Naive B cell (primary cell): ENCODE results near the gene STAP1. TPM values are rescaled to one million over a fixed set of nuclear protein-coding genes. Genes with fewer than 3 reads are reported as not detected.
"Not testable (repeated sequence)": the region's sequence is repeated elsewhere in the genome, so short reads cannot be mapped to it uniquely, and the experiment has no call there.

Experiments used
- ATAC-seq, 2 donors: fragments of 150-1000 bp; cut with Tn5 transposase; 2 replicates each; pipeline ENCODE4 v1.10.0; 2021; ENCODE audit warnings: low read depth in 2 of 2, mild to moderate bottlenecking in 2 of 2, moderate library complexity in 2 of 2
- DNase-seq: peaks from one replicate; pipeline ENCODE4 v3.0.0; 2022
- H3K27ac Mint-ChIP-seq, 6 donors: one replicate each; pipeline ENCODE4 v1.8.0; 2020 to 2022; ENCODE audit warnings: mild to moderate bottlenecking in 6 of 6, mixed read lengths in 6 of 6, moderate library complexity in 5 of 6, inconsistent platforms in 2 of 6
- H3K27me3 Mint-ChIP-seq, 3 donors: one replicate each; pipeline ENCODE4 v1.8.0; 2021 to 2022; ENCODE audit warnings: mixed read lengths in 3 of 3, mild to moderate bottlenecking in 1 of 3
- H3K36me3 Mint-ChIP-seq, 2 donors: one replicate each; pipeline ENCODE4 v1.8.0; 2020 to 2022; ENCODE audit warnings: mixed read lengths in 2 of 2, inconsistent platforms in 1 of 2, mild to moderate bottlenecking in 1 of 2
- H3K4me1 Mint-ChIP-seq, 3 donors: one replicate each; pipeline ENCODE4 v1.8.0; 2020 to 2022; ENCODE audit warnings: mixed read lengths in 3 of 3, inconsistent platforms in 1 of 3, mild to moderate bottlenecking in 1 of 3, moderate library complexity in 1 of 3
- H3K4me3 Mint-ChIP-seq, 8 donors: one replicate each; pipeline ENCODE4 v1.8.0; 2020 to 2022; ENCODE audit warnings: mild to moderate bottlenecking in 8 of 8, mixed read lengths in 8 of 8, moderate library complexity in 8 of 8, inconsistent platforms in 2 of 8
- H3K9me3 Mint-ChIP-seq, 7 donors: one replicate each; pipeline ENCODE4 v1.8.0; 2020 to 2022; ENCODE audit warnings: mixed read lengths in 7 of 7, mild to moderate bottlenecking in 5 of 7, inconsistent platforms in 2 of 7, moderate library complexity in 1 of 7
- polyA plus RNA-seq, 6 donors: library from polyadenylated mRNA; unstranded; fragments of 300-500 nt; fragmentation: Illumina TruSeq; gene quantifications; one replicate each; pipeline ENCODE4 v1.2.3, GENCODE V29; 2021; ENCODE audit warnings: low read depth in 6 of 6

Gene STAP1
- polyA plus RNA-seq, 6 donors from 2014 or later, result 166 to 237 (median 224) TPM

DNA sequence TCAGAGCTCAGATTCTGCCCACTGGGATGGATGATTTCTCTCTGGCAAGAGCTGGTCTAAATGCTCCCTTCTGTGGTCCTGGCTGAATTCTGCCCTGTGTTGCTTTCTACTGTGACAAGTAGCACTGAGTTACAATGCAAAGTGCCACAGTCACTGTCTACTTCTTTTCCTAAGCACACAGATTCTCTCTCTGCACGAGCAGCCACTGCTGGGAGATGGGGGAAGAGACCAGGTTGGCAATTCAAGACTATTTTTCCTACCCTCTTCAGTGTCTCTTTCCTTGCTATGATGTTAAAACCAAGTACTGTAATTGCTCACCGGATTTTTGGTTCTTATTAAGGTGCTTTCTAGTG, 45.5 kb downstream of the STAP1 start:
- ATAC-seq, result no peak
- Mint-ChIP-seq H3K9me3 (peaks cover 0 to 1% (median 0%) of the 10 kb centered on the region in 7 donors), H3K4me1 (peaks cover 35 to 66% (median 53%) of the 10 kb centered on the region in 3 donors), H3K4me3 (peak overlapping the region in 1 of 8 donors; percentile 1), H3K27me3 (no peaks in the 10 kb centered on the region), H3K27ac (peak overlapping the region; percentile 52 to 90 (median 76)), H3K36me3 (peaks cover 63 to 71% of the 10 kb centered on the region in 2 donors)
- no peak for DNase-seq

DNA sequence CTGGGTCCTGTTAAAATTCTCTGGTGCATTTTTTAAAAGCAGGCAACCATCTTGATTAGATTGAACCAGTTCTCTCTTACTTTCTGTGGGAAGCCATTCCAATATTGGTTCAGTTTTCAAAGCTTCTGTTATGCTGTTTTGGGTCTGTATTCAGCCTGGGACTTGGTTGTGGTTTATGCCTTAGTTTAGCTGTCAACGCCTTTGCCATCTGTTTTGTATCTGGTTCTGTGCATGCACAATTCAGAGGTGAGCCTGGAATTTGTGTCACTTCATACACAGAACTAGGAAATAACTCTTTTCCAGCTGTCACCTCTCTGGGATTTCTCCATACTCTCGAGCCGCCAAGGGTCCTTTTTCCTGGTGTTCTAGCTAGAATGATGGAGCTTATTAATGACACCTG, 46.2 kb downstream of the STAP1 start:
- H3K27ac Mint-ChIP-seq, result peak overlapping the region in 4 of 6 donors; percentile 52 to 91 (median 76)

DNA sequence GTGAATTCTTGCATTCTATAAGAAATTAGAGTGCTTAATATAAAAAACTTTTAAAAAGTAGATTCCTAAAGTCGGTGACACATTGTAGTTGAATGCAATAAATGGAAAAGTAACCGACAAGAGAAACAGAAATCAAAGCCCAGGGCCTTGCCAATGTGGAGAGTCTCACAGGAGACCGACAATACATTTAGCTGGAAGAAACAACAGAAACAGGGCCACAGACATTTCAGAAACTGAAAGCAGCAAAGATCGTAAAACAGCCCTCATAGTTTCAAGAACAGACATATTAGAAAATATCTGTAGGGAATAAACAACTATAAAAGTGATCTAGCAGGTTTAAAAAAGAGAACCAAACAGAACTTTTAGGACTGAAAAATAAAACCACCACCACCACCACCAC, 49.5 kb downstream of the STAP1 start:
- H3K36me3 Mint-ChIP-seq, result peaks cover 48 to 56% of the 10 kb centered on the region in 2 donors

More for the DNA sequence above, 46.2 kb downstream of the STAP1 start:
- no peak overlapping the region for H3K4me3 Mint-ChIP-seq
- DNase-seq, result no peak
- H3K9me3 Mint-ChIP-seq, result peaks cover 0 to 5% (median 4%) of the 10 kb centered on the region in 7 donors
- H3K36me3 Mint-ChIP-seq, result peaks cover 67 to 75% of the 10 kb centered on the region in 2 donors
- H3K27me3 Mint-ChIP-seq, result no peaks in the 10 kb centered on the region
- peaks cover 34 to 59% (median 52%) of the 10 kb centered on the region in 3 donors for H3K4me1 Mint-ChIP-seq
- no peak for ATAC-seq

DNA sequence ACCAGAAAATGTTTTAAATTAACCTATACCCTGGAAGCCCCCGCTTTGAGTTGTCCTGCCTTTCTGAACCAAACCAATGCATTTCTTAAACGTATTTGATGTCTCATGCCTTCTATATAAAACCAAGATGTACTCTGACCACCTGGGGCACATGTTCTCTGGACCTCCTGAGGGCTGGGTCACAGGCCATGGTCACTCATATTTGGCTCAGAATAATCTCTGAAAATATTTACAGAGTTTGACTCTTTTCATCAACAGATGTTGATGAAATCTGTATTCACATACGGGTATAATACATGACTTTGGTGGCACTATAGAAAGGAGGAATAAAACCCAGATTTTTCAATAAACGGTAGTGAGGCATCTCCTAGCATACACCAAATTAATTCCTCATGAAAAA, 55.7 kb downstream of the STAP1 start:
- H3K4me3 Mint-ChIP-seq, result no peak overlapping the region
- no peak for DNase-seq
- H3K27me3 Mint-ChIP-seq, result no peaks in the 10 kb centered on the region
- peaks cover 7 to 24% (median 22%) of the 10 kb centered on the region in 3 donors for H3K4me1 Mint-ChIP-seq
- H3K9me3 Mint-ChIP-seq, result peaks cover 9 to 43% (median 14%) of the 10 kb centered on the region in 7 donors
- ATAC-seq, result no peak
- H3K36me3 Mint-ChIP-seq, result peaks cover 20 to 53% of the 10 kb centered on the region in 2 donors
- H3K27ac Mint-ChIP-seq, result peak overlapping the region in 1 of 6 donors; percentile 35

More for the DNA sequence above, 49.5 kb downstream of the STAP1 start:
- H3K27me3 Mint-ChIP-seq, result no peaks in the 10 kb centered on the region
- H3K4me1 Mint-ChIP-seq, result peaks cover 17 to 33% (median 30%) of the 10 kb centered on the region in 3 donors
- no peak for DNase-seq
- no peak overlapping the region for H3K4me3 Mint-ChIP-seq
- peaks cover 2 to 22% (median 10%) of the 10 kb centered on the region in 7 donors for H3K9me3 Mint-ChIP-seq
- no peak for ATAC-seq
- H3K27ac Mint-ChIP-seq, result peak overlapping the region in 4 of 6 donors; percentile 39 to 86 (median 64)

DNA sequence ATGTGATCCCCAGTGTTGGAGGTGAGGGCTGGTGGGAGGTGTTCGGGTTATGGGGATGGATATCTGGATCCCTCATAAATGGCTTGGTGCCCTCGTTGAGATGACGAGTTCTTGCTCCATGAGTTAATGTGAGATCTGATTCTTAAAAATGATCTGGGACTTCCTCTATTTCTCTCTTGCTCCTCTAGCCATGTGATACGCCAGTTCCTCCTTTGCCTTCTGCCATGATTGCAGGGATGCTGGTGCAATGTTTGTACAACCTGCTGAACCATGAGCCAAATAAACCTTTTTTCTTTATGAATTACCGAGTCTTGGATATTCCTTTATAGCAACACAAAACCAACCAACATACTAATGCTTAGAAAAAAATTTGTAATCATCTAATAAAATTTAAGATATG, 56.6 kb downstream of the STAP1 start:
- peak overlapping the region in 1 of 8 donors; percentile 2 for H3K4me3 Mint-ChIP-seq
- DNase-seq (no peak), ATAC-seq (peak in 1 of 2 donors; percentile 36)
- peak overlapping the region in 4 of 6 donors; percentile 23 to 74 (median 58) for H3K27ac Mint-ChIP-seq
- no peaks in the 10 kb centered on the region for H3K27me3 Mint-ChIP-seq
- peaks cover 2 to 33% (median 13%) of the 10 kb centered on the region in 7 donors for H3K9me3 Mint-ChIP-seq
- H3K4me1 Mint-ChIP-seq, result peaks cover 7 to 24% (median 22%) of the 10 kb centered on the region in 3 donors
- H3K36me3 Mint-ChIP-seq, result peaks cover 10 to 48% of the 10 kb centered on the region in 2 donors

DNA sequence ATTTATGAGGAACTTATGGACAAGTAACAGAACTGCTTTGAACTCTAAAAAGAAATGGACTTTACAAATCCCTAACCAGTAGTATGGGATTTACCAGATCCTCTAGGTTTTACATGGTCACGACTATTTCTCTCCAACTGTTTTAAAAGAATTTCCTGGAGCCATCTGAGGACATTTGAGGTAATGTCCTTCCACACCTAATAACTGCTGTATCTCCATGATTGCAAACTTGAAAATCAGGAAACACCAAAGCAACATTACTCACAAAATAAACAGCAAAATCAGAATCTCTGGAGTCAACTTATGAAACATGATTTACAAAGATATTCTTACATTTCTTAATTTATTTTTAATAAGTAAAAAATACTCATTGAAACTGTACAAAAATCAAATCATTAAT, 58.0 kb downstream of the STAP1 start:
- H3K4me3 Mint-ChIP-seq, result no peak overlapping the region
- H3K27ac Mint-ChIP-seq, result no peak overlapping the region
- H3K4me1 Mint-ChIP-seq, result peaks cover 7 to 24% (median 22%) of the 10 kb centered on the region in 3 donors
- DNase-seq, result no peak
- H3K9me3 Mint-ChIP-seq, result peaks cover 0 to 26% (median 13%) of the 10 kb centered on the region in 7 donors
- H3K36me3 Mint-ChIP-seq, result peaks cover 8 to 41% of the 10 kb centered on the region in 2 donors
- no peaks in the 10 kb centered on the region for H3K27me3 Mint-ChIP-seq
- no peak for ATAC-seq

DNA sequence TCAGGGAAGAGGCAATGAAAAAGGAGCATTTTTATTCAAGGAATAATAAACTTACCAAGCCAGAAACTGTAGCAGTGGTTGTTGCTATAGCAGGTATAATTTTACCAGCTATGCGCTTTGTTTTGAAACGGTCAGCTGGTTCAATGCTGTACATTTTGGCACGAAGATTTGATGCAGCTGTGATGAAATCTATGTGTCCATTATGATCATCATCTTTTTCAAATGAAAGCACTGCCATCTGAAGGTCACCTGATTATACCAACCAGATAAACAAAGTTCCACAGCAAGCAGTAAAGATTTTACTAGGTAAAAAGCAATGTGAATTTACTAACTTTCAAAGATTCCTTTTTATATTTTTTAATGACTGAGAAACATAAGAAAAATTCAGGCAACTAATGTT, 66.4 kb downstream of the STAP1 start:
- Mint-ChIP-seq H3K4me3 (no peak overlapping the region), H3K9me3 (no peaks in the 10 kb centered on the region), H3K27me3 (no peaks in the 10 kb centered on the region), H3K4me1 (no peaks in the 10 kb centered on the region), H3K27ac (peak overlapping the region in 1 of 6 donors; percentile 38), H3K36me3 (peaks cover 8 to 21% of the 10 kb centered on the region in 2 donors)
- DNase-seq, result no peak
- no peak for ATAC-seq

DNA sequence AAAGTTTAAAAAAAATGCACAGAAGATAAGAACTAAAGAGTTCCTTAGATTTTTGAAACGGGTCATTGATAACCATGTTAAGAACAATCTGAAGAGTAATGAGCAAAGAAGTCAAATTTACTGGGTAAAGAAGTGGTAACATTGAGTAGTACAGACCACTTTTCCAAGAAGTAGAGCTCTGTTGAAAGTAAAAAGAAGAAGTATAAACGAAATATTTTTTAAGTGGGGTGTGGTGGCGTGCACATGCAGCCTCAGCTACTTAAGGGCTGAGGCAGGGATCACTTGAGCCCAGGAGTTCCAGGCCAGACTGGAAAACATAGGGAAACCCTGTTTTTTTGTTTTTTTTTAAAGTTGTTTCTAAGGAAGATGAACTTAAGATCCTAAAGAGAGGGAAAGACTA, 74.0 kb downstream of the STAP1 start:
- peak overlapping the region in 4 of 6 donors; percentile 39 to 81 (median 70) for H3K27ac Mint-ChIP-seq
- peaks cover 0 to 42% of the 10 kb centered on the region in 2 donors for H3K36me3 Mint-ChIP-seq
- peaks cover 8 to 16% (median 10%) of the 10 kb centered on the region in 3 donors for H3K4me1 Mint-ChIP-seq
- no peaks in the 10 kb centered on the region for H3K27me3 Mint-ChIP-seq
- H3K4me3 Mint-ChIP-seq, result peak overlapping the region in 4 of 8 donors; percentile 8 to 81 (median 22)
- H3K9me3 Mint-ChIP-seq, result no peaks in the 10 kb centered on the region
- peak; percentile 64 to 67 for ATAC-seq
- no peak for DNase-seq

DNA sequence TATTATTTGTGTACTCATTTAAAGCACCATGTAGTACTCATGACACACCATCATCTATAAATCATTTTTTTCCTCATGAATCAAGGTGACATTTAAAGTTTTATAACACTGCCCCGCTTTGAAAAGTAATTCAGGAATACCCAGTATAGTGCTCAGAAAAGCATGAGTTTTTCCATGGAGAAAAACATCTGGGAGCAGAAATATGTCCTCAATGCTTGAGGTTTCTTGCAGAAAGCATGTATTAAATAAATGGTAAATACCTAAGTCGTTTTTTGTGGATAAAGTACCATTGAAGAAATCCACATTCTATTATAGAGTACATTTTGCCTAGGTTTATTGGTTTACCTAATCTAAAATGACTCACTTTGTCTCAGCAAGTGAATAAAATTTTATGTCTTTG, 76.2 kb downstream of the STAP1 start:
- H3K27ac Mint-ChIP-seq, result no peak overlapping the region
- H3K4me1 Mint-ChIP-seq, result peaks cover 16 to 26% (median 21%) of the 10 kb centered on the region in 3 donors
- no peak overlapping the region for H3K4me3 Mint-ChIP-seq
- H3K9me3 Mint-ChIP-seq, result peaks cover 0 to 2% (median 0%) of the 10 kb centered on the region in 7 donors
- DNase-seq (no peak), ATAC-seq (no peak)
- H3K27me3 Mint-ChIP-seq, result no peaks in the 10 kb centered on the region
- H3K36me3 Mint-ChIP-seq, result peaks cover 13 to 46% of the 10 kb centered on the region in 2 donors

DNA sequence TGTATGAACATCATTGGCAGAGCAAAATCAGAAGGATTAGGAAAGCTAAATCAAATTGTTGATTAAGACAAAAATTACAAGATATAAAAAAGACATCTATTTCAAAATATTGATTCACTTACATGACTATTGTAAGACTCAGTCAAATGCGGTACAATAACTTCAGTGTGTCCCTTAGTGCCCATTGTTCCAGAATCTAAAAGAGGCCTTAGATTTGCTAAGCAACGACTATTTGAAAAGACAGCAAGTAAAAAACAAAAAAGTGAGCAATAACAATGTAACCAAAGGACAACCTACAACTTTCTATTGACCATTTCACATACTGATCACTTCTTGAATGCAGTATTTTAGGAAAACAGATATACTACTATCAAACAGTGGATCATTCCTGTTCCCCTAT, 76.8 kb downstream of the STAP1 start:
- Mint-ChIP-seq H3K27me3 (no peaks in the 10 kb centered on the region), H3K27ac (no peak overlapping the region), H3K4me1 (peaks cover 16 to 26% (median 23%) of the 10 kb centered on the region in 3 donors), H3K4me3 (no peak overlapping the region), H3K36me3 (peaks cover 17 to 46% of the 10 kb centered on the region in 2 donors), H3K9me3 (peaks cover 0 to 2% (median 0%) of the 10 kb centered on the region in 7 donors)
- DNase-seq (no peak), ATAC-seq (no peak)

DNA sequence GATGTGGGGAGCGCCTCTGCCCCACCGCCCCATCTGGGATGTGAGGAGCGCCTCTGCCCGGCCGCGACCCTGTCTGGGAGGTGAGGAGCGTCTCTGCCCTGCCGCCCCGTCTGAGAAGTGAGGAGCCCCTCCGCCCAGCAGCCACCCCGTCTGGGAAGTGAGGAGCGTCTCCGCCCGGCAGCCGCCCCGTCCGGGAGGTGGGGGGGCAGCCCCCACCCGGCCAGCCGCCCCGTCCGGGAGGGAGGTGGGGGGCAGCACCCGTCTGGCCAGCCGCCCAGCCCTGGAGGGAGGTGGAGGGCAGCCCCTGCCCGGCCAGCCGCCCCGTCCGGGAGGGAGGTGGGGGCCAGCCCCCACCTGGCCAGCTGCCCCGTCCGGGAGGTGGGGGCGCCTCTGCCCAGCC, 78.5 kb downstream of the STAP1 start:
- not testable (repeated sequence) for H3K9me3 Mint-ChIP-seq, H3K27me3 Mint-ChIP-seq, H3K4me3 Mint-ChIP-seq, ATAC-seq, DNase-seq, H3K27ac Mint-ChIP-seq
- peaks cover 20 to 50% of the 10 kb centered on the region in 2 donors for H3K36me3 Mint-ChIP-seq
- H3K4me1 Mint-ChIP-seq, result peaks cover 16 to 26% (median 23%) of the 10 kb centered on the region in 3 donors

DNA sequence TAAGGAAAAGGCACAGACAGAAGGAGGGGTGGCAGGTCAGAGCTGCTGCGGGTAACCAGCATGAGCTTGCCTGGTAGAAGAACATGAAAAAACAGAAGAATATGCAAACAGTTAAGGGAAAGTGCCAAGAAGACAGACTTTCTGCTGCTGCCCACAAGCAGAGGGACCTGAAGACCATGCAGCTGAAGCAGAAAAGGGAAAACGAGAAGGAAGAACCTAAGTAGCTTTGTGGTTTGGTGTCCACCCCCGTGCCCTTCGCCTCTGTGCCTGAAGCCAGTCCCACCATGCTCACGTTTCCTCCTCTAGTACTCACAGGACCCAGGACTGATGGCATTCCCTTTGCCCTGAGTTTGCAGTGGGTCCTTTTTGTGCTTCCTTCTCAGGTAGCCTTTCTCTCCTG, 79.6 kb downstream of the STAP1 start:
- H3K4me3 Mint-ChIP-seq, result peak overlapping the region in 2 of 8 donors; percentile 56 to 62

DNA sequence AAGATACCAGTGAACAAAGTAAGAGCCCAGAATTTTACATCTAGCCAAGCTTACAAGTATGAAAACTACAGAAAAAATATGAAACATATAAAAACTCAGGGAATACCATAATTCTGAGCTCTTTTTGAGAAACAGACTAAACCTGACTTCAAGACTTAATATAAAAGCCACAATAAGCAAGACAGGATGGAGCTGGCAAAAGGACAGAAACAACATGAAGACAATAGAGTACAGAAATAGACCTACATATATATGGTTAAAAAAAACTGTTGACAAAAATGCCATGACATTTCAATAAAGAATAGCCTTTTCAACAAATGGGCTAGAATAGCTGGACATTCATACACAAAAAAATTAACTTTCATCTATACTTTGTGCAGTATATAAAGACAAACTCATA, 93.0 kb downstream of the STAP1 start:
- peaks cover 30 to 34% of the 10 kb centered on the region in 2 donors for H3K36me3 Mint-ChIP-seq
- no peaks in the 10 kb centered on the region for H3K27me3 Mint-ChIP-seq
- DNase-seq (no peak), ATAC-seq (no peak)
- peaks cover 2 to 19% (median 2%) of the 10 kb centered on the region in 3 donors for H3K4me1 Mint-ChIP-seq
- peaks cover 0 to 4% (median 0%) of the 10 kb centered on the region in 7 donors for H3K9me3 Mint-ChIP-seq
- H3K27ac Mint-ChIP-seq, result peak overlapping the region in 2 of 6 donors; percentile 36 to 44
- no peak overlapping the region for H3K4me3 Mint-ChIP-seq

More for the DNA sequence above, 79.6 kb downstream of the STAP1 start:
- H3K9me3 Mint-ChIP-seq, result peaks cover 0 to 2% (median 0%) of the 10 kb centered on the region in 7 donors
- ATAC-seq (no peak), DNase-seq (no peak)
- H3K27ac Mint-ChIP-seq, result peak overlapping the region; percentile 13 to 87 (median 46)
- H3K36me3 Mint-ChIP-seq, result peaks cover 32 to 50% of the 10 kb centered on the region in 2 donors
- H3K27me3 Mint-ChIP-seq, result no peaks in the 10 kb centered on the region
- H3K4me1 Mint-ChIP-seq, result peaks cover 11 to 17% (median 14%) of the 10 kb centered on the region in 3 donors
